GM18907 (cell line): ENCODE results near the gene BMPR1B.
"Not testable (repeated sequence)": the region's sequence is repeated elsewhere in the genome, so short reads cannot be mapped to it uniquely, and the experiment has no call there.

Experiments
- ATAC-seq: cut with Tn5 transposase; IDR thresholded peaks from one replicate; pipeline ENCODE4 v1.9.1; 2021; ENCODE audit warnings: mild to moderate bottlenecking, moderate library complexity; ENCODE audit not compliant: unreplicated experiment

Gene BMPR1B

GRCh38 chr4:95122001-95122400, 364.2 kb downstream of the BMPR1B start:
- no peak for ATAC-seq

- peak; percentile 52 for ATAC-seq
Observed at GRCh38 chr4:95124906-95125504, 367.2 kb downstream of the BMPR1B start.

- no peak for ATAC-seq
Observed at GRCh38 chr4:95129031-95129430, 371.3 kb downstream of the BMPR1B start.

GRCh38 chr4:95129821-95130311, 372.1 kb downstream of the BMPR1B start:
- ATAC-seq: no peak

- ATAC-seq: not testable (repeated sequence)
Observed at GRCh38 chr4:95134016-95134415, 376.3 kb downstream of the BMPR1B start.

GRCh38 chr4:95139424-95139823, 381.7 kb downstream of the BMPR1B start:
- not testable (repeated sequence) for ATAC-seq

- ATAC-seq: no peak
Observed at GRCh38 chr4:95141361-95141760, 383.6 kb downstream of the BMPR1B start.

GRCh38 chr4:95142932-95143331, 385.2 kb downstream of the BMPR1B start:
- ATAC-seq: no peak

- no peak for ATAC-seq
Observed at GRCh38 chr4:95151255-95151654, 393.5 kb downstream of the BMPR1B start.

GRCh38 chr4:95153182-95153581, 395.4 kb downstream of the BMPR1B start:
- ATAC-seq: no peak

- peak; percentile 78 for ATAC-seq
Observed at GRCh38 chr4:95155759-95156451, 398.1 kb downstream of the BMPR1B start.

GRCh38 chr4:95156452-95156765, 398.7 kb downstream of the BMPR1B start:
- ATAC-seq: no peak

GRCh38 chr4:95157596-95157995, 399.8 kb downstream of the BMPR1B start:
- ATAC-seq: no peak

GRCh38 chr4:95158045-95158444, 400.3 kb downstream of the BMPR1B start:
- ATAC-seq: no peak

- ATAC-seq: no peak
Observed at GRCh38 chr4:95158626-95159025, 400.9 kb downstream of the BMPR1B start.

- no peak for ATAC-seq
Observed at GRCh38 chr4:95159384-95159783, 401.6 kb downstream of the BMPR1B start.

- no peak for ATAC-seq
Observed at GRCh38 chr4:95161781-95162469, 404.2 kb downstream of the BMPR1B start.

GRCh38 chr4:95162867-95163266, 405.1 kb downstream of the BMPR1B start:
- ATAC-seq: no peak

- ATAC-seq: peak; percentile 84
Observed at GRCh38 chr4:95165926-95166524, 408.3 kb downstream of the BMPR1B start.

GRCh38 chr4:95167805-95168204, 410.1 kb downstream of the BMPR1B start:
- ATAC-seq: no peak

- no peak for ATAC-seq
Observed at GRCh38 chr4:95170176-95170575, 412.4 kb downstream of the BMPR1B start.

- ATAC-seq: not testable (repeated sequence)
Observed at GRCh38 chr4:95171377-95171776, 413.6 kb downstream of the BMPR1B start.
